Ishikawa (cell line): ENCODE measurements around the gene KRT79.

Experiments
- CEBPB ChIP-seq: IDR thresholded peaks from 2 replicates; pipeline ENCODE4 v1.6.1; 2012
- CREB1 ChIP-seq: IDR thresholded peaks from 2 replicates; pipeline ENCODE4 v1.6.1; 2012; ENCODE audit warnings: low read depth
- EP300 ChIP-seq: IDR thresholded peaks from 2 replicates; pipeline ENCODE4 v1.6.1; 2012; ENCODE audit warnings: borderline replicate concordance
- MAX ChIP-seq: IDR thresholded peaks from 2 replicates; pipeline ENCODE4 v1.6.1; 2012
- NFIC ChIP-seq: IDR thresholded peaks from 2 replicates; pipeline ENCODE4 v1.6.1; 2012
- REST ChIP-seq: IDR thresholded peaks from 2 replicates; pipeline ENCODE4 v1.6.1; 2012; ENCODE audit warnings: low read depth, mild to moderate bottlenecking
- TAF1 ChIP-seq: IDR thresholded peaks from 2 replicates; pipeline ENCODE4 v1.6.1; 2012; ENCODE audit warnings: low read depth, mild to moderate bottlenecking
- TEAD4 ChIP-seq: IDR thresholded peaks from 2 replicates; pipeline ENCODE4 v1.6.1; 2012

GRCh38 chr12:52777566-52777965, 56.5 kb downstream of the KRT79 start:
- TF ChIP-seq CEBPB (no peak), EP300 (no peak), MAX (no peak), CREB1 (no peak), TAF1 (no peak), NFIC (no peak), REST (no peak), TEAD4 (no peak)
